Kidney (tissue), 14 donors: Measurements from ENCODE around the gene DNAJC19. TPM values are rescaled to one million over a fixed set of nuclear protein-coding genes. Genes with fewer than 3 reads are reported as not detected.

Experiments used
- DNase-seq, 5 donors: peaks; one replicate each; pipeline ENCODE4 v3.0.0-alpha.2; 2013 to 2020
- FAIRE-seq: peaks from 2 replicates; lab custom pipeline; 2012; peaks lifted over from hg19 to GRCh38; lab: Jason Lieb, UNC
- H3K27ac ChIP-seq, 2 donors: one replicate each; pipeline ENCODE4 v1.7.0; 2013; ENCODE audit warnings: low read depth in 2 of 2, low read length in 2 of 2, inconsistent platforms in 1 of 2
- H3K27me3 ChIP-seq: one replicate; pipeline ENCODE4 v1.7.1; 2013; ENCODE audit warnings: low read length, inconsistent platforms; ENCODE audit not compliant: control insufficient read depth, insufficient read depth
- H3K36me3 ChIP-seq, 3 donors: one replicate each; pipeline versions ENCODE4 v1.7.0 to v1.7.1; 2013; ENCODE audit warnings: low read length in 3 of 3, control low read depth in 1 of 3, inconsistent platforms in 1 of 3; ENCODE audit not compliant: insufficient read depth in 3 of 3, control insufficient read depth in 2 of 3
- H3K4me1 ChIP-seq, 3 donors: one replicate each; pipeline versions ENCODE4 v1.7.0 to v1.7.1; 2013; ENCODE audit warnings: low read length in 3 of 3, inconsistent platforms in 1 of 3, low read depth in 1 of 3; ENCODE audit not compliant: control insufficient read depth in 2 of 3, insufficient read depth in 2 of 3
- H3K4me3 ChIP-seq, 3 donors: one replicate each; pipeline versions ENCODE4 v1.7.0 to v1.8.1; 2013; ENCODE audit warnings: low read length in 3 of 3, control low read depth in 1 of 3, inconsistent platforms in 1 of 3
- H3K9ac ChIP-seq, 3 donors: one replicate each; pipeline versions ENCODE4 v1.7.0 to v1.7.1; 2013; ENCODE audit warnings: low read length in 3 of 3, control low read depth in 1 of 3, inconsistent platforms in 1 of 3
- H3K9me3 ChIP-seq, 3 donors: one replicate each; pipeline versions ENCODE4 v1.7.0 to v1.7.1; 2013; ENCODE audit warnings: low read length in 3 of 3, control low read depth in 1 of 3, inconsistent platforms in 1 of 3; ENCODE audit not compliant: control insufficient read depth in 2 of 3, insufficient read depth in 1 of 3
- intact Hi-C: fragments of 100-400 bp; cut with DNase I; formaldehyde crosslinking; loops from one replicate; pipeline ENCODE4 v1.11.1; 2022
- polyA plus RNA-seq: library from polyadenylated mRNA; stranded (reverse); fragments of 350-450 nt; fragmentation: Illumina TruSeq; extraction: RNeasy Lipid Tissue Mini Kit (QIAGEN cat#74804); gene quantifications from one replicate; pipeline ENCODE4 v1.2.3, GENCODE V29; 2014; ENCODE audit warnings: low read depth, low replicate concordance; ENCODE audit not compliant: insufficient read depth
- total RNA-seq: library from RNA; stranded (reverse); fragmentation: NEBNext Ultra II Directional; extraction: Animal tissue kit (Norgen Biotek cat#: 25700); gene quantifications from one replicate; pipeline ENCODE4 v1.2.1, GENCODE V29; 2021
- TF ChIP-seq, protein P1 (sequence below): IDR thresholded peaks from 3 replicates; pipeline ENCODE4 v1.5.1; 2012; ENCODE audit warnings: mild to moderate bottlenecking, moderate library complexity, borderline replicate concordance; ENCODE audit not compliant: insufficient read depth; ENCODE audit errors: extremely low read depth
- donor health status: control.
- donor health status: control.
- donor health status: control.
- donor health status: control.
- donor health status: control.
- donor health status: DM: yes; HTN: yes; CAD: no.
- donor health status: Normal renal cell carcinoma (clear cell type).

The DNAJC19 gene
- total and polyA plus RNA-seq, 2 donors from 2014 or later, result 48.4 to 120 TPM

DNA sequence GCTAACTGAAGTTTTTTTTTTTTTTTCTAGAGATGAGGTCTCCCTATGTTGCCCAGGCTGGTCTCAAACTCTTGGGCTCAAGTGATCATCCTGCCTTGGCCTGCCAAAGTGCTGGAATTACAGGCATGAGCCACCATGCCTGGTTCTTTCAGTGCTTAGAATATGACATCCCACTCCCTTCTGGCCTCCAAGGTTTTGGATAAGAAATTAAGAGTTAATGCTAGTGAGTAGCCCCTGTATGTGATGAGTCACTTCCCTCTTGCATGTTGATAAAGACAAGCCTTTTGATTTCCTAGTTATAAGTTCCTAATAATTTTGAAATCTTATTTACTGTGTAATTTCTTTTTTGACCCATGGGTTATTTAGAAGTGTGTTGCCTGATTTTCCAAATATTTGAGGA, 35.7 kb upstream of the DNAJC19 start:
- Histone ChIP-seq H3K9me3 (peaks cover 0 to 3% (median 0%) of the 10 kb centered on the region in 3 donors), H3K4me1 (no peaks in the 10 kb centered on the region), H3K27ac (no peak overlapping the region), H3K9ac (no peak overlapping the region), H3K4me3 (no peak overlapping the region), H3K36me3 (no peaks in the 10 kb centered on the region), H3K27me3 (no peaks in the 10 kb centered on the region)
- DNase-seq (no peak), FAIRE-seq (no peak)
- intact Hi-C loops, result no loop called here
- TF ChIP-seq, protein P1, sequence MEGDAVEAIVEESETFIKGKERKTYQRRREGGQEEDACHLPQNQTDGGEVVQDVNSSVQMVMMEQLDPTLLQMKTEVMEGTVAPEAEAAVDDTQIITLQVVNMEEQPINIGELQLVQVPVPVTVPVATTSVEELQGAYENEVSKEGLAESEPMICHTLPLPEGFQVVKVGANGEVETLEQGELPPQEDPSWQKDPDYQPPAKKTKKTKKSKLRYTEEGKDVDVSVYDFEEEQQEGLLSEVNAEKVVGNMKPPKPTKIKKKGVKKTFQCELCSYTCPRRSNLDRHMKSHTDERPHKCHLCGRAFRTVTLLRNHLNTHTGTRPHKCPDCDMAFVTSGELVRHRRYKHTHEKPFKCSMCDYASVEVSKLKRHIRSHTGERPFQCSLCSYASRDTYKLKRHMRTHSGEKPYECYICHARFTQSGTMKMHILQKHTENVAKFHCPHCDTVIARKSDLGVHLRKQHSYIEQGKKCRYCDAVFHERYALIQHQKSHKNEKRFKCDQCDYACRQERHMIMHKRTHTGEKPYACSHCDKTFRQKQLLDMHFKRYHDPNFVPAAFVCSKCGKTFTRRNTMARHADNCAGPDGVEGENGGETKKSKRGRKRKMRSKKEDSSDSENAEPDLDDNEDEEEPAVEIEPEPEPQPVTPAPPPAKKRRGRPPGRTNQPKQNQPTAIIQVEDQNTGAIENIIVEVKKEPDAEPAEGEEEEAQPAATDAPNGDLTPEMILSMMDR, result no peak

DNA sequence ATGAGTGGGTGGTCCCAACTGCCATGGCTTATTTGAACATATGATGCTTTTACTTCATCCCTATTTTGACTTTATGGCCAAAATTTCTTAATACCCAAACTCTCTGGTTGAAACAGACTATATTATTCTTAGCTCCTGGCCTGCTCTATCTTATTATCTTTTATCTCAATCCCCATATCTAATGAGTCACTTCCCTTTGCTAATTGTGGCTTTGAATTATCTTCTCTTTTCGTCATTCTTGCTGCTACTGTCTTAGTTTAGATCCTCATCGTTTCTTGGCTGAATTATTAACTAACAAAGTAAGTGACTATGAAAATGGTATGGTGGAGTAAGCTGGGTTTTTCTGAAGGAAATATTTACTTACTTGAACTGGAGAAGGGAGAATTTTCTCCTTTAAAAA, 28.2 kb upstream of the DNAJC19 start:
- no peaks in the 10 kb centered on the region for H3K27me3 ChIP-seq
- H3K4me3 ChIP-seq, result no peak overlapping the region
- FAIRE-seq (no peak), DNase-seq (no peak)
- intact Hi-C loops, result no loop called here
- H3K4me1 ChIP-seq, result no peaks in the 10 kb centered on the region
- TF ChIP-seq, protein P1, result no peak
- no peaks in the 10 kb centered on the region for H3K36me3 ChIP-seq
- no peaks in the 10 kb centered on the region for H3K9me3 ChIP-seq
- H3K9ac ChIP-seq, result no peak overlapping the region
- no peak overlapping the region for H3K27ac ChIP-seq

DNA sequence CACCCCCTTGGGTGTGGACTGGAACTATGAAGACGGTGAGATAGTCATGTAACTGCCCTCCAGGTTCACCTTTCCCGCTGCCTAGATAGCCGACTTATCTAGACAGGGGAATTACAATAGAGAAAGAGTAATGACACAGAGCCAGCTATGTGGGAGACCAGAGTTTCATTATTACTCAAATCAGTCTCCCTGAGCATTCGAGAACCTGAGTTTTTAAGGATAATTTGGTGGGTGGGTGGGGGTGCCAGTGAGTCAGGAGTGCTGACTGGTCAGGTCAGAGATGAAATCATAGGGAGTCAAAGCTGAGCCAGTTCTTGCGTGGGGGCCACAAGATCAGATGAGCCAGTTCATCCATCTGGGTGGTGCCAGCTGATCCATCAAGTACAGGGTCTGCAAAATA, 19.7 kb upstream of the DNAJC19 start:
- intact Hi-C loops, result no loop called here
- Histone ChIP-seq H3K9ac (no peak overlapping the region), H3K4me3 (no peak overlapping the region), H3K36me3 (no peaks in the 10 kb centered on the region), H3K27me3 (no peaks in the 10 kb centered on the region), H3K4me1 (no peaks in the 10 kb centered on the region), H3K9me3 (no peaks in the 10 kb centered on the region), H3K27ac (no peak overlapping the region)
- no peak for FAIRE-seq
- TF ChIP-seq, protein P1, result no peak
- DNase-seq, result no peak

DNA sequence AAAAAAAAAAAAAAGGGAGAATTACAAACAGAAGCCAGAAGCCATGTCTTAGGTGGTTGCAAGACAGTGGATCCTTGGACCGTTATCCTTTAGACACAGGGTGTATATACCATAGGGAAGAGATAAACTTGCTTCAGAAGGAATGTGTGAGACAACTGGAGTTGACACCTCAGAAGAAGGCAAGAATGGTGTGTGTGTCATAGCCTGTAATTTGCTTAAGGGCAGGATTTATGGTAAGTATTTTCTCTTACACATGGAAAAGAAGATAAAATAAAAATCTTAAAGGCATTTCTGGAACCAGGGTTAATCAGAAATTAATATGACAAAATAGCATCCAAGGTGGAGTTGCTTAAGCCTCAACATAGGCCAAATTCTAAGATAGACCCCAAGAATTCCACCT, 19.3 kb upstream of the DNAJC19 start:
- DNase-seq, result no peak
- intact Hi-C loops, result no loop called here
- no peaks in the 10 kb centered on the region for H3K4me1 ChIP-seq

More for the DNA sequence above, 19.3 kb upstream of the DNAJC19 start:
- H3K36me3 ChIP-seq, result no peaks in the 10 kb centered on the region
- no peak overlapping the region for H3K27ac ChIP-seq
- no peak overlapping the region for H3K9ac ChIP-seq
- no peak overlapping the region for H3K4me3 ChIP-seq
- TF ChIP-seq, protein P1, result no peak
- no peaks in the 10 kb centered on the region for H3K9me3 ChIP-seq
- H3K27me3 ChIP-seq, result no peaks in the 10 kb centered on the region
- no peak for FAIRE-seq
